Caco-2 (cell line): ENCODE data around the gene ATG10. TPM values are rescaled to one million over a fixed set of nuclear protein-coding genes. Genes with fewer than 3 reads are reported as not detected.
A peak's percentile ranks its signal among the peaks of the same experiment; 100 is the strongest.

Source experiments
- BruUV-seq: library from RNA; stranded (reverse); fragments of 400-500 nt; replicated peaks from 2 replicates; lab custom pipeline; 2021; lab: Mats Ljungman, UMichigan
- CTCF ChIA-PET: fragments of 300-600 bp; sonication (Branson Sonifier 250); formaldehyde crosslinking; loops from one replicate; lab custom pipeline; 2022; ENCODE audit warnings: antibody characterized with exemption; lab: Charles Lee
- POLR2A ChIA-PET: fragments of 300-600 bp; sonication (Branson Sonifier 250); formaldehyde crosslinking; loops from one replicate; lab custom pipeline; 2022; ENCODE audit warnings: antibody characterized with exemption; lab: Charles Lee
- DNase-seq, 2 experiments: peaks; one replicate each; pipeline versions ENCODE4 v3.0.0 to v3.0.0-alpha.2; 2020 to 2022
- H3K27me3 ChIP-seq: replicated peaks from 2 replicates; pipeline ENCODE4 v1.6.0; 2011; ENCODE audit warnings: low read length; ENCODE audit not compliant: control insufficient read depth, insufficient read depth
- H3K36me3 ChIP-seq: 2 replicates; pipeline ENCODE4 v1.5.1; 2011; ENCODE audit warnings: low read length; ENCODE audit not compliant: control insufficient read depth, insufficient read depth
- H3K4me1 ChIP-seq: fragments of 250-450 bp; sonication (Bioruptor Pico); 2 replicates; pipeline ENCODE4 v1.5.1; 2020; ENCODE audit warnings: mild to moderate bottlenecking
- H3K4me3 ChIP-seq: 2 replicates; pipeline ENCODE4 v1.5.1; 2011; ENCODE audit warnings: low read depth, mild to moderate bottlenecking, control low read depth, low read length
- H3K9me3 ChIP-seq: fragments of 250-450 bp; sonication (Bioruptor Pico); 2 replicates; pipeline ENCODE4 v1.5.1; 2020; ENCODE audit warnings: mild to moderate bottlenecking, moderate library complexity
- H3K27ac Mint-ChIP-seq: one replicate; pipeline ENCODE4 v1.8.0; 2022; ENCODE audit warnings: mixed read lengths; ENCODE audit not compliant: unreplicated experiment
- H3K27me3 Mint-ChIP-seq: one replicate; pipeline ENCODE4 v1.8.0; 2022; ENCODE audit warnings: mixed read lengths; ENCODE audit not compliant: insufficient read depth, unreplicated experiment
- H3K36me3 Mint-ChIP-seq: one replicate; pipeline ENCODE4 v1.8.0; 2022; ENCODE audit warnings: mild to moderate bottlenecking, mixed read lengths; ENCODE audit not compliant: insufficient read depth, unreplicated experiment
- H3K4me1 Mint-ChIP-seq: one replicate; pipeline ENCODE4 v1.8.0; 2022; ENCODE audit warnings: low read depth, mixed read lengths; ENCODE audit not compliant: unreplicated experiment
- H3K4me3 Mint-ChIP-seq: one replicate; pipeline ENCODE4 v1.8.0; 2022; ENCODE audit warnings: mild to moderate bottlenecking, moderate library complexity, mixed read lengths; ENCODE audit not compliant: unreplicated experiment
- H3K9me3 Mint-ChIP-seq: one replicate; pipeline ENCODE4 v1.8.0; 2022; ENCODE audit warnings: mixed read lengths; ENCODE audit not compliant: unreplicated experiment
- CTCF ChIP-seq, 2 experiments: fragments of 200-600 bp in 1 of 2; IDR thresholded peaks; 1 replicate in 1 of 2; 2 replicates in 1 of 2; pipeline versions ENCODE4 v1.5.1 to v1.8.0; 2011 to 2022; ENCODE audit warnings: antibody characterized with exemption in 1 of 2, control low read depth in 1 of 2, inconsistent platforms in 1 of 2, low read depth in 1 of 2, low read length in 1 of 2, mild to moderate bottlenecking in 1 of 2, moderate library complexity in 1 of 2; ENCODE audit not compliant: insufficient read depth in 1 of 2, severe bottlenecking in 1 of 2, unreplicated experiment in 1 of 2
- intact Hi-C: fragments of 100-400 bp; cut with micrococcal nuclease; formaldehyde crosslinking; loops from one replicate; pipeline ENCODE4 v1.10.0; 2022; ENCODE audit not compliant: unreplicated experiment
- total RNA-seq: library from RNA; stranded (reverse); gene quantifications from 2 replicates; pipeline ENCODE4 v1.2.3, GENCODE V29; 2022

Gene ATG10
- total RNA-seq, 1 experiment from 2014 or later: 5.8 TPM

GRCh38 chr5:82276800-82277612 is 305.2 kb downstream of the ATG10 start:
- ChIA-PET CTCF (no interaction called here), POLR2A (interaction anchor here (0.8 to 1.0 kb wide), 2 partner anchors 425 to 801 kb away, joined by 3 read pairs; partner anchors contain the start of genes TMEM167A and XRCC4)
- Mint-ChIP-seq H3K27ac (peak overlapping the region; percentile 99), H3K36me3 (peaks cover 66% of the 10 kb centered on the region), H3K4me1 (peaks cover 13% of the 10 kb centered on the region), H3K27me3 (no peaks in the 10 kb centered on the region), H3K9me3 (peaks cover 2% of the 10 kb centered on the region), H3K4me3 (peak overlapping the region; percentile 87)
- Histone ChIP-seq H3K27me3 (no peaks in the 10 kb centered on the region), H3K4me1 (0 out of 2 replicates have a peak, but pooled peaks cover 3% of the 10 kb centered on the region), H3K36me3 (peaks cover 6% of the 10 kb centered on the region), H3K9me3 (no peaks in the 10 kb centered on the region), H3K4me3 (peak overlapping the region; percentile 85)
- TF ChIP-seq CTCF (IDR thresholded peaks at IDR 0.05; ENCODE audit: insufficient read depth in 1 of 2, low read depth in 1 of 2, low read length in 1 of 2, severe bottlenecking in 1 of 2, unreplicated experiment in 1 of 2): no peak
- no peak for DNase-seq
- TSS peak; percentile 53 for BruUV-seq
- intact Hi-C loops: no loop called here

- DNase-seq: no peak
- Mint-ChIP-seq H3K4me1 (peaks cover 13% of the 10 kb centered on the region), H3K27me3 (no peaks in the 10 kb centered on the region), H3K27ac (peak overlapping the region; percentile 99), H3K4me3 (peak overlapping the region; percentile 87), H3K36me3 (peaks cover 60% of the 10 kb centered on the region), H3K9me3 (no peaks in the 10 kb centered on the region)
- POLR2A ChIA-PET: interaction anchor here (0.8 to 1.0 kb wide), 2 partner anchors 426 to 800 kb away, joined by 3 read pairs; partner anchors contain the start of genes TMEM167A and XRCC4
- H3K36me3 ChIP-seq: peaks cover 6% of the 10 kb centered on the region
- CTCF ChIA-PET: no interaction called here
- H3K9me3 ChIP-seq: no peaks in the 10 kb centered on the region
- peak overlapping the region; percentile 85 for H3K4me3 ChIP-seq
- no peak for TF ChIP-seq CTCF (IDR thresholded peaks at IDR 0.05; ENCODE audit: insufficient read depth in 1 of 2, low read depth in 1 of 2, low read length in 1 of 2, severe bottlenecking in 1 of 2, unreplicated experiment in 1 of 2)
- no TSS peak for BruUV-seq
- no peaks in the 10 kb centered on the region for H3K27me3 ChIP-seq
- H3K4me1 ChIP-seq: 0 out of 2 replicates have a peak, but pooled peaks cover 3% of the 10 kb centered on the region
- intact Hi-C loops: no loop called here
Observed at GRCh38 chr5:82277613-82277986, 305.8 kb downstream of the ATG10 start.

GRCh38 chr5:82277987-82278710 is 306.3 kb downstream of the ATG10 start, which contains the start of gene RPS23:
Gene RPS23, minus strand, starts transcription at chr5:82278354. Its CDS starts 31 bp downstream, at chr5:82278323.
- no peak for TF ChIP-seq CTCF (IDR thresholded peaks at IDR 0.05; ENCODE audit: insufficient read depth in 1 of 2, low read depth in 1 of 2, low read length in 1 of 2, severe bottlenecking in 1 of 2, unreplicated experiment in 1 of 2)
- peak; percentile 90 to 92 for DNase-seq
- peak within 1 kb of the TSS; percentile 85 for H3K4me3 ChIP-seq
- peak within 1 kb of the TSS; percentile 87 for H3K4me3 Mint-ChIP-seq
- no peaks in the 10 kb centered on the region for H3K9me3 ChIP-seq
- 0 out of 2 replicates have a peak, but pooled peaks cover 3% of the 10 kb centered on the region for H3K4me1 ChIP-seq
- H3K36me3 ChIP-seq: peaks cover 6% of the 10 kb centered on the region
- ChIA-PET CTCF (no interaction called here), POLR2A (interaction anchor here (0.5 to 1.0 kb wide), 4 partner anchors 130 to 811 kb away, joined by 3 to 4 read pairs (median 3); partner anchors contain the start of genes TMEM167A and XRCC4)
- peaks cover 54% of the 10 kb centered on the region for H3K36me3 Mint-ChIP-seq
- intact Hi-C loops: no loop called here
- no peaks in the 10 kb centered on the region for H3K27me3 ChIP-seq
- H3K9me3 Mint-ChIP-seq: no peaks in the 10 kb centered on the region
- BruUV-seq: no TSS peak
- no peaks in the 10 kb centered on the region for H3K27me3 Mint-ChIP-seq
- H3K27ac Mint-ChIP-seq: peak within 1 kb of the TSS; percentile 99
- H3K4me1 Mint-ChIP-seq: peaks cover 13% of the 10 kb centered on the region
